HEK293T (cell line): ENCODE data around the gene GTPBP8.

Experiments used
- ARNT ChIP-seq: fragments of 450-650 bp; IDR thresholded peaks from 2 replicates; pipeline ENCODE4 v1.6.1; 2017; ENCODE audit warnings: mild to moderate bottlenecking
- BHLHE40 ChIP-seq: fragments of 450-650 bp; IDR thresholded peaks from 2 replicates; pipeline ENCODE4 v1.6.1; 2016; ENCODE audit warnings: mild to moderate bottlenecking, moderate library complexity, borderline replicate concordance
- CTBP1 ChIP-seq: fragments of 450-650 bp; IDR thresholded peaks from 2 replicates; pipeline ENCODE4 v1.6.1; 2016; ENCODE audit warnings: borderline replicate concordance
- ELF4 ChIP-seq: fragments of 450-650 bp; IDR thresholded peaks from 2 replicates; pipeline ENCODE4 v1.6.1; 2017; ENCODE audit warnings: antibody characterized with exemption
- FOXA1 ChIP-seq: fragments of 450-650 bp; IDR thresholded peaks from 2 replicates; pipeline ENCODE4 v1.6.1; 2016; ENCODE audit warnings: mild to moderate bottlenecking
- FOXK2 ChIP-seq: fragments of 450-650 bp; IDR thresholded peaks from 2 replicates; pipeline ENCODE4 v1.6.1; 2016; ENCODE audit warnings: mild to moderate bottlenecking
- FOXM1 ChIP-seq: fragments of 450-650 bp; IDR thresholded peaks from 2 replicates; pipeline ENCODE4 v1.6.1; 2017; ENCODE audit warnings: mild to moderate bottlenecking, borderline replicate concordance
- HDGF ChIP-seq: fragments of 450-650 bp; IDR thresholded peaks from 2 replicates; pipeline ENCODE4 v1.6.1; 2017; ENCODE audit warnings: antibody characterized with exemption, borderline replicate concordance
- L3MBTL2 ChIP-seq: fragments of 450-650 bp; conservative IDR thresholded peaks from 2 replicates; pipeline ENCODE4 v1.6.1; 2016; ENCODE audit warnings: mild to moderate bottlenecking
- LEF1 ChIP-seq: fragments of 450-650 bp; IDR thresholded peaks from 2 replicates; pipeline ENCODE4 v1.6.1; 2017; ENCODE audit warnings: mild to moderate bottlenecking, borderline replicate concordance
- NFRKB ChIP-seq: fragments of 450-650 bp; IDR thresholded peaks from 2 replicates; pipeline ENCODE4 v1.6.1; 2016; ENCODE audit warnings: mild to moderate bottlenecking, moderate library complexity
- SP1 ChIP-seq: fragments of 450-650 bp; IDR thresholded peaks from 2 replicates; pipeline ENCODE4 v1.6.1; 2017
- TARDBP ChIP-seq: fragments of 450-650 bp; IDR thresholded peaks from 2 replicates; pipeline ENCODE4 v1.6.1; 2016
- TF ChIP-seq, protein P1 (sequence below): fragments of 450-650 bp; IDR thresholded peaks from 2 replicates; pipeline ENCODE4 v1.6.1; 2016

DNA sequence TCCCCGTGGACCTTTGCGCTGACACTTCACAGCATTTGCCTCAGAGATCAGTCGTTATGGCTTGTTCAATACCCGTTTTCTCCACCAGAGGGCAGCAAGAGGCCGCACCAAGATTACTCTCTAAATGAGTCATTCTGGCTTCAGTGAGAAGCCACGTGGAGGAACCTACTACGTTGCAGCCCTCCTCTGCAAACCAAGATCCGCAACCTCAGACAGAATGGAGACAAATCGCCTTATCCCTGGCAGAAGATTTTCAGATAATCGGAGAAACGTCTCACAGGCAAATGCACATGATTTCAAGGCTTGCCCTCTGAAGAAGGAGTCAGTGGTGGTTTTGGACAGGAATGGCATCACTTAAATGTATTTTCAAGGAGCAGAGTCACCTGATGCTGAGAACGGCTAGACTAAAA, 60.5 kb downstream of the GTPBP8 start:
- TF ChIP-seq FOXM1 (no peak), HDGF (no peak), BHLHE40 (no peak), NFRKB (no peak), FOXK2 (no peak), ELF4 (no peak), LEF1 (no peak), CTBP1 (no peak), L3MBTL2 (peak; percentile 84), FOXA1 (no peak), ARNT (no peak), SP1 (no peak), TARDBP (no peak)
- TF ChIP-seq, protein P1, sequence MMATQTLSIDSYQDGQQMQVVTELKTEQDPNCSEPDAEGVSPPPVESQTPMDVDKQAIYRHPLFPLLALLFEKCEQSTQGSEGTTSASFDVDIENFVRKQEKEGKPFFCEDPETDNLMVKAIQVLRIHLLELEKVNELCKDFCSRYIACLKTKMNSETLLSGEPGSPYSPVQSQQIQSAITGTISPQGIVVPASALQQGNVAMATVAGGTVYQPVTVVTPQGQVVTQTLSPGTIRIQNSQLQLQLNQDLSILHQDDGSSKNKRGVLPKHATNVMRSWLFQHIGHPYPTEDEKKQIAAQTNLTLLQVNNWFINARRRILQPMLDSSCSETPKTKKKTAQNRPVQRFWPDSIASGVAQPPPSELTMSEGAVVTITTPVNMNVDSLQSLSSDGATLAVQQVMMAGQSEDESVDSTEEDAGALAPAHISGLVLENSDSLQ, result no peak
